ENCODE results near the gene C11orf58.

C11orf58 gene

DNA sequence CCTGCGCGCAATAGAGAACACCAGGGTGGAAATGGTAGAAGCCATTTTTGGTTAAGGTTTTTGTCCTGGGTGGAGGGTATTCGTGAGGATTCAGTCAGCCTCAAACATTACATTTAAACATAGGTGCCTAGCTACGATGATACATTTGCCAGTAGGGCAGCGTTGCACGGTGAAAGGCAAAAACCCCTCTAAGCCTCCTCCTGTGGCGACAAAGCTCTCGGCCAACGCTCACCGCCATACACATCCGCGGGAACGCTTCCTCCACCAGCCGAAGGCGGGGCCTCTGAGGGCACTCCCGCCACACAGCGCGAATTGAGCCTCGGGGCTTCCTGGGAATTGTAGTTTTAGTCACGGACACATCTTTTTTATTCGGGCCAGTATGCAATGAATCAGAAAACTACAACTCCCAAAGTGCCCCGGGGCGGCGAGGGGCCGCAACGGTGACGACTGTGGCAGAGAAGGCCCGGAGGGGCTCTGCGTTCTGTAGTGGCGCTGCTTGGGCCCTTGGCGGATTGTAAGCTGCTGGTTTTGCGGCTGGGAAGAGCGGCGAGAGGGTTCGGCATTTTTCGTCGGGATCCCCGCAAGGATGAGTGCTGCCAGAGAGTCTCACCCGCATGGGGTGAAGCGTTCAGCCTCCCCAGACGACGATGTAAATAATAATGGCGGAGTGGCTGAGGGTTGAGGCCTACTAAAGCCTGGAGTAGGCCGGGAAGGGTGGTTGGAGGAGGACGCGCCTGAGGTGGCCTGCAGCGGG lies at the start of gene C11orf58:
Gene C11orf58 (plus strand): TSS at position 455 of the 754 bp plus-strand sequence. CDS start 132 bp downstream, at position 587.
- DNase-seq (ENCODE audit: low read depth in 4 of 4, low spot score in 1 of 4) = peak; percentile 79 to 88 (median 87)

DNA sequence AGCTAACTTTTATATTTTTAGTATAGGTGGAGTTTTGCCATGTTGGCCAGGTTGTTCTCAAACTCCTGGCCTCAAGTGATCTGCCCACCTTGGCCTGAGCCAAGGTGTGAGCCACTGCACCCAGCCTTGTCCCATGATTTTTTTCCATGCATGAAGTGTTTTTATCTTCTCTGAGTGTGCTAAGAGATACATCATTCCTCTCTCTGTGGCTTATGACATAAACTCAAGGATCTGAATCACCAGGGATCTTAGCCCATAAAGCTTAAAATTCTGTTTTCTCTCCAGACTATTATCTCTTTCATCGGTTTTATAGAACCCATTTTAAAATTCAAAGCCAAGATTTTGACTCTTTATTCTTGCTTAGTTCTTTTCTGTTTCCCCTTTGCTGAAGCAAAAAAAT lies 48.4 kb upstream of the C11orf58 start:
- no peak for DNase-seq (ENCODE audit: low read depth in 4 of 4, low spot score in 1 of 4)

DNA sequence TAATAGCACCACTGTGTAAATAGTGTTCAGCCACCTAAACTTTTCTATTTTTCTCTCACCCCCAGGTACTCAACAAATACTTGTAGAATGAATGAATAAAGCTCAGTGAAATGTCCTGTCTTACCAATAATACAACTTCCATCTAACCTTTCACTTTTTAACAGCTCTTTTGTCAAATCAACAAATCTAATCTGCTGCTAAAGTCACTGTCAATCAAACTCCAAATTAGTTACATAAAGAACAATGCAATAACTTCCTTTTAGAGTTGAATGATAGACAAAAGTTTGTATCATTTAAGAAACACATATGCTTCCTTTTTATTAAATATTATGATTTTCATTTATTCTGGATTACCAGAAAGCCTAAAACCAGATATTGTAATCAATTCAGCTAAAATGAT lies 34.7 kb upstream of the C11orf58 start:
- DNase-seq (ENCODE audit: low read depth in 4 of 4, low spot score in 1 of 4) = no peak

DNA sequence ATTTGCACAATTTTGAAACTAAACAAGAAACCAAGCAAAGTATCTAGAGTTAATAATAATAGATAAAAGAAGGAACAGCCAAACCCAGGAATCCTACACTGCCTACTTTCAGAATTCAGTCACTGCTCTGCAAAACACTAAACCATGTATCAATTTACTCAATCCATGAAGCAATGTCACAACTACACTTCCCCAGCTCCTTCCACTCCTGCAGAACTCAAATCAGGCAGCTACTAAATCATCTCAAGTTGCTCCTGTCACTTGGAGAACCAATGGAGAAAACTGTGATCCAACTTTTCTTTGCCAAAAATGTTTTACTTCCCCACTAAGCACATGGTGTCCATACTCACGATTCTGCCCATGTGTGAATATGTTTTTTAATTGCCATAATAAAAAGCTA lies 24.9 kb upstream of the C11orf58 start:
- DNase-seq (ENCODE audit: low read depth in 4 of 4, low spot score in 1 of 4) = no peak

DNA sequence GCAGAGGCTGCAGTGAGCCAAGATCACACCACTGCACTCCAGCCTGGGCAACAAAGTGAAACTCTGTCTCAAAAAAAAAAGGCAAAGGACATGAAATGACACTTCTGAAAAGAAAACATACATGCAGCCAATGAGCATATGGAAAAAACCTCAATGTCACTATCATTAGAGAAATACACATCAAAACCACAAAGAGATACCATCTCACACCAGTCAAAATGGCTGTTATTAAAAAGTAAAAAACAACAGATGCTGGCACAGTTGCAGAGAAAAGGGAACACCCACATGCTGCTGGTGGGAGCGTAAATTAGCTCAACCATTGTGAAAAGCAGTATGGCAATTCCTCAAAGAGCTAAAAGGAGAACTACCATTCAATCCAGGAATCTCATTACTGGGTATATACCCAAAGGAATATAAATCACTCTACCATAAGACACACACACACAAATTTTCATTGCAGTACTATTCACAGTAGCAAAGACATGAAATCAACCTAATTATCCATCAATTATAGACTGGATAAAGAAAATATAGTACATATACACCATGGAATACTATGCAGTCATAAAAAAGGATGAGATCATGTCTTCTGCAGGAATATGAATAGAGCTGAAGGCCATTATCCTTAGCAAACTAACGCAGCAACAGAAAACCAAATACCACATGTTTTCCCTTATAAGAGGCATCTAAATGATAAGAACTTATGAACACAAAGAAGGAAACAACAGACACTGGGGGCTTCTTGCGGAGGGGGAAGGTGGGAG lies 15.7 kb upstream of the C11orf58 start:
- no peak for DNase-seq (ENCODE audit: low read depth in 4 of 4, low spot score in 1 of 4)

DNA sequence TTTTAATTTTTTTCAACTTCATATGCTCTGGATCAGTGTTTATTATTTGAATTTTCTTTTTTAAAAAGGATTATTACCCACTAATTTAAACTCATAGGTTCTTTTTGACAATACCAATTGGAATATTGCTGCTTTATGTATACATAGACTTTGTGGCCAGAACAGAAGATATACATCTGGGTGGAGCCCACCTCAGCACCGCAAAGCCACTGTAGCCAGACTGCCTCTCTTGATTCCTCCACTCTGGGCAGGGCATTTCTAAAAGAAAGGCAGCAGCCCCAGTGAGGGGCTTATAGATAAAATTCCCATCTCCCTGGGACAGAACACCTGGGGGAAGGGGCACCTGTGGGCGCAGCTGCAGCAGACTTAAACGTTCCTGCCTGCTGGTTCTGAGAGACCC lies 10.6 kb upstream of the C11orf58 start:
- DNase-seq (ENCODE audit: low read depth in 4 of 4, low spot score in 1 of 4) = no peak

DNA sequence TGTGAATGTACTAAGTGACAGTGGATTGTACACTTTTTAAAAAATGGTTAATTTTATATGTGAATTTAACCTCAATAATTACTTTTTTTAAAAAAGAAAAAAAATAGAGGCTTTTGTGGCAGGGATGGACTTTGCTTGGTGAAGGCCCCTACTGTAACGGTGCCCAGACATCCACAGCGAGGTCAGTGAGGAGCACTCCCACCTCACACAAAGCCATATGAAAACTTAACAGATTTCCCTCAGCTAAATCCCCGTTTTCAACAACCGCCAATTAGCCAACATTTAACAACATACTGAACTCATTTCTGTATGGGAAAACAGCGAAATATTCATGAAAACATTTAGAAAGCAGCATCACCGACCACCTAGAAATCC lies 642 bp upstream of the C11orf58 start:
- DNase-seq (ENCODE audit: low read depth in 4 of 4, low spot score in 1 of 4) = no peak

DNA sequence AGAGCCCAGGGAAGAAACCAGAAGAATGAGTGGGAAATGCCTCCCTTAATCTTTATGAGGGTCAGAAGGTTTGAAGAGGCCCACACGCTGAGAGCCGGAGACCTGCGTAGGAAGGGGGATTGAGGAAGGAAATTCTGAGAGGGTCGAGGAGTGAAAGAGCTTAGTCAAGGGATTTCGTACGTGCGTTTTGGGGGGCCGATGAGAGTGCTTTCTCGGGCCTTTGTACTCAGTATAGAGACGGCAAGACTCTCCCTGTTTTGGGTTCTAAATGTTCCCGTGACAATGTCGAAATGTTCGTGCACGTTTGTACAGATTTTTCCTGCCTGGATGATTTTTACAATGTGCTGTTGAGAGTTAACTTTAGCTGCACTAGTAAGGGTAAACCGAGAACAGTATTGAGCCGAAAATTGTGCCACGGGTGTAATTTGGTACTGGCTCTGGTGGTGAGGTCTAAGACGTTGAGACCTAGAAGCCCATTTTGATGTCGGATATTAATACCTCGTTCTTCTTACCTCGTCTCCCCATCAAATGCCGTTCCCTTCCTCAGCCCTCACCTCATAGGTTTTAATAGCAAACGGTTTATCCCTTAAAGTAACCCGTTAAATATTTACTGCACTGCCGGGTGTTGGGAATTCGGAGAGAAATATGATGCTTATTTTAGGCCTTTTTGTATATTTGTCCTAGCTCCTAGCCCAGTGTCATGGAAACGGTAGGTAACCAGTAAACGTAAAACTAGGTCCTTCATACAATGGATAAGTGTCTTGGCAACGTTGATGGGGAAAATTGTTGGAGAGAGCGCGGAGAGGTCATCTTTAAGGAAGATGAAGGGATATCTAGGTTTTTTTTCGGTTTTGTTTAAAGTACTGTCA lies 734 bp downstream of the C11orf58 start:
- DNase-seq (ENCODE audit: low read depth in 4 of 4, low spot score in 1 of 4) = peak in 2 of 4 experiments; percentile 6 to 20

DNA sequence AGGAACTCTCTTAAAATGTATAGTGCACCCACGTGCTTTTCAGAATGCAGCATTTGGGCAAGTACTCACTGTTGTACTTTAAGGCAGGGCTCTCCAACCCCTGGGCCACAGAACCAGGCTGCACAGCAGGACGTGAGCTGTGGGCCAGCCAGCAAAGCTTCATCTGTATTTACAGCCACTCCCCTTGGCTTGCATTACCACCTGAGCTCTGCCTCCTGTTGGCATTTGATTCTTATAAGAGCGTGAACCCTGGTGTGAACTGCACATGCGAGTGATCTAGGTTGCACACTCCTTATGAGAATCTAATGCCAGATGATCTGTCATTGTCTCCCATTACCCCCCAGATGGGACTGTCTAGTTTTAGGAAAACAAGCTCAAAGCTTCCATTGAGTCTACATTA lies 3.0 kb downstream of the C11orf58 start:
- DNase-seq (ENCODE audit: low read depth in 4 of 4, low spot score in 1 of 4) = no peak

DNA sequence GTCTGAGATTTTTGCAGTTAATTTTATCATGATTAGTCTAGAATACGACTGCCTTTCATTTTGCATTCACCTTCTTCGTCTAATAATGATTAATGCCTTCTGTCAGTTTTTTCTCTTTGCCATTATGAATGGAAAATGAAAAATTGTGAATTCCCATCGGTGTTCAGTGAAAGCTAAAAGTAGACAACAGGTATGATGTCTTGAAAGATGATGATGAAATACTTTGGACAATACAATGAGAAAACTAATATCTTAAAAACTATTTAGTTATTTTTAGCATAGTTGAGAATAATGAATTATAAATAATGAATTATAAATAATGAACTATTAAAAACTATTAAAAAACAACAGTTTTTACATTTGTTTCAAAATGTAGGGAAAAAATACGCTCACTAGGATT lies 5.0 kb downstream of the C11orf58 start:
- no peak for DNase-seq (ENCODE audit: low read depth in 4 of 4, low spot score in 1 of 4)

DNA sequence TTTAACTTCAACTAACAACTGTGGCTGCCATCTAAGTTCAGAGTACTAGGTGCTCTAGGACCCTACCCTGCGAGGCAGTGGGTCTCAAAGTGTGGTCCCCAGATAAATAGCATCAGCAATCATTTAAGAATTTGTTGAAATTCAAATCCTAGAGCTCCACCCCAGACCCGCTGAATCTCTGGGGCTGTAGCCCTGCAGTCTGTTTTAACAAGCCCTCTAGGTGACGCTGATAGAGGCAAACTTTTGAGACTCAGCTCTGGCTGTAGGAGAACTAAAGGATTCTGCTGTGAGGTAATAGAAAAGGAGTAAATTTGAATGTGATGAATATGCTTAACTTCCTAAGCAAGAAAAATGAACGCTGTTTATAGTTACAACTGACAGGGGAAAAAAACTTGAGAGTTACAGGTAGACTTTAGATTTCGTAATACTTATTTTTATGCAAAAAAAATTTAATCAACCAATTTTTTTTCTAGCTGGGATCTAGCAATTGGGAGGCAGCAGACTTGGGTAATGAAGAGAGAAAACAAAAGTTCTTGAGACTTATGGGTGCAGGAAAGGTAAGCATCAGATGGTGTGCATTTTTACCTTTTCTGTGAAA lies 5.8 kb downstream of the C11orf58 start:
- DNase-seq (ENCODE audit: low read depth in 4 of 4, low spot score in 1 of 4) = no peak

DNA sequence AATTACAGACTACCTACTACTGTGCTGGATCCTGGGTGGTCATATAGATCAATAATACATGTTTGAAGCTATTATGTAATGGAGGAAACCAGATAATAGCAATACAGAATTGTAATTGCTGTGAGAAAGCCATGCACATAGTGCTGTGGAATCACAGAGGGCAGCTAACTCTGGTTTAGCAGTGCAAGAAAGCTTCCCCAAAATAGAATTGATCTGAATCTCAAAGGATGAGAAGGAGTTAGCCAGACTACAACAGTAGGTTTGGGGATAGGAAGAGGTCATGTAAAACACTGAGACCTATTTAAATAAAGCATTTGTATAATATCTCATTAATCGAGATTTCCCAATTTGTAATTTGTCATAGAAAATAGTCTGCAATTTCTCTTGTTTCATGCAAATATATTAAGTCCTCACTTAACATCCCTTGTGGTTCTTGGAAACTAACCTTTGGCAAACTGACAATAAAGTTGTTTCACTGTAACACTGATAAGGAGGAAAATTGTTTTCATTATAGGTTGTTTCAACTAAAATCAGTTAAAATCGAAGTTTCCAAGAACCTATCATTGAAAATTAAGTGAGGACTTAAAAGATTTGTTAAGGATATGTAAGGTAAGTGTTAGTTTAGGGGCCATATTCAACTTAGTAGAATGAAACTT lies 7.6 kb downstream of the C11orf58 start:
- no peak for DNase-seq (ENCODE audit: low read depth in 4 of 4, low spot score in 1 of 4)

DNA sequence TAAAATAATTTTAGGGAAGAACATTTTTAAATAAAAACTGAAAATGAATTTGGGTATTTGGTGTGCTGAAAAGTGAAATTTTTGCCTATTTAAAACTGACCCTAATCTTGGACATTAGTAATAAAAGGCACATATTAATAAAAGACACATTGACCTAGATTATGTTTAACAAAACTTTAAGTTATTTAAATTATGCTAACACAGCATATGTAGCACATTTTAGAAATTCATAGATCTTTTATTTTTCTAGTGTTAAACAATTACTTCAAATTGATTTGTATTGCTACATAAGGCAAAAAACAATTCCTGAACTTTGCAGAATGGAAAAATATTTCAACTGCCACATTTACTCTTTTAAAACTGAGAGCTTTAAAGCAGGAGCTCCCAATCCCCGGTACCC lies 10.6 kb downstream of the C11orf58 start:
- DNase-seq (ENCODE audit: low read depth in 4 of 4, low spot score in 1 of 4) = no peak

DNA sequence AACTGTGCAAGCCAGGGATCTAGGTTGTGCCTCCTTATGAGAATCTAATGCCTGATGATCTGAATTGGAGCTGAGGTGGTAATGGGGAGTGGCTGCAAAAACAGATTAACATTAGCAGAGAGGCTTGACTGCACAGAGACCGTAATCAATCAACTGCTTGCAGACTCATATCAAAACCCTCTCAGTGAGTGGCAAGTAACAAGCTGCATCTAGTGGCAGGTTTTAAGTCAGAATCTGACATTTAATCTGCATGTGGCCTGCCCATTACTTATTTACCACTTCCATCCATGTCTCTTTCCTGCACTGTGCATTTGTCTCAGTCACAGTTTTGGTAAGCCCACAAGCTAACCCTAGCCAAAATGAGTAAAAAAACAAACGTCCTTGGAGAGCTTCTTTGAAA lies 11.2 kb downstream of the C11orf58 start:
- no peak for DNase-seq (ENCODE audit: low read depth in 4 of 4, low spot score in 1 of 4)

DNA sequence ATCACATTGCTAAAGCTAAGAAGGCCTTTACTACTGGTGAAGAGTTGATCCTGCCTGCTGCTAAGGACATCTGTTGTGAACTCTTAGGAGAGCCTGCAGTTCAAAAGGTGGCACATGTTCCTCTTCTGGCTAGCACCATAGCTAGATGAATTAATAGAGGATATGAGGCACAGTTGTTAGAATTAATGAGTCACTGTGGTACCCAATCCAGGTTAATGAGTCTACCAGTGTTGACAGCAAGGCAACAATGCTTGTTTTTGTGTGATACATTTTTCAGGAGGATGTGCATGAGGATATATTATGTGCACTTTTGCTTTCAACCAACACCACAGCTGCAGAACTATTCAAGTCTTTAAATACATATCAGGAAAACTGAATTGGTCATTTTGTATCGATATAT lies 12.0 kb downstream of the C11orf58 start:
- DNase-seq (ENCODE audit: low read depth in 4 of 4, low spot score in 1 of 4) = no peak

DNA sequence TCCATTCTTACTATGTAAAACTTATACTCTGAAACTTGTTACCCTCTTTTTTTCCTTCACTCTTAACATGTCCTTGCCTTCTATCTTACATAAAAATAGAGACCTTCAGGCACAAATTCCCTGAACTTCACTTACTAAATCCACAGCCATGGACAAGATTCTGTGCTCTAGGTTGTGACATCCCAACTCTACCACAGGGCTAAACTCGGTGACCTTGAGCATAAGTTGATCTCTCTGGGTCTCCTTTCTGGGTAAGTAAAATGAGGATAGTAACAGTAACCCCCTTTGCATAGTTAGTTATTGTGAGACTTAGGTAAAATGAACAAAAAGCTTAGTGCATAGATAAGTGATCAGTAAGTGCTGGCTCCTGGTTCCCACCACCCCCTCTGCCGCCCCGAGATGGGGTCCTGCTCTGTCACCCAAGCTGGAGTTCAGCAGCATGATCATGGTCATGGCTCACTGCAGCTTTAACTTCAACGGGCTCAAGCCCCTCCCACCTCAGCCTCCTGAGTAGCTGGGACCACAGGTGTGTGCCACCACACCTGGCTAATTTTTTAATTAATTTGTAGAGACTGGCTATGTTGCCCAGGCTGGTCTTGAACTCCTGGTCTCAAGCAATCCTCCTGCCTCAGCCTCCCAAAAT lies 20.1 kb downstream of the C11orf58 start:
- no peak for DNase-seq (ENCODE audit: low read depth in 4 of 4, low spot score in 1 of 4)

DNA sequence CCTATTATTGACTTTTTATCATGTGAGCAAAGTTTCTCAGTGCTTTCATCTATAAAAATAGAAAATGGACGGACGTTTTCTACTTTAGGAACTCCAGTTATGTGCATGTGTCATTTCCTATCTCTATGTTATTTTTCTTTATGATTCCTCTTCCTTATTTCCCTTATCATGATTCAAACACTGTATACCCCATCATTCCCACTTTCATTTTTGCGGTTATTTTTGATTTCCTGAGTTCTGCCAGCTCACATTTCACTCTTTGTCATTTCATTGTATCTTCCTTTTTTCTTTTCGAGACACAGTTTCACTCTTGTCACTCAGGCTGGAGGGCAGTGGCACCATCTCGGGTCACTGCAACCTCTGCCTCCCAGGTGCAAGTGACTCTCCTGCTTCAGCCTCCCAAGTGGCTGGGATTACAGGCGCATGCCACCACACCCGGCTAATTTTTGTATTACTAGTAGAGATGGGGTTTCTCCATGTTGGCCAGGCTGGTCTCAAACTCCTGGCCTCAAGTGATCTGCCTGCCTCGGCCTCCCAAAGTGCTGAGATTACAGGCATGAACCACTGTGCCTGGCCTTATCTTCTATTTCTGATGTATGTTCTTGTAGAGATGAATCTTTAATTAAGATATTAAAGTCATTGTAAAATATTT lies 21.5 kb downstream of the C11orf58 start:
- no peak for DNase-seq (ENCODE audit: low read depth in 4 of 4, low spot score in 1 of 4)

DNA sequence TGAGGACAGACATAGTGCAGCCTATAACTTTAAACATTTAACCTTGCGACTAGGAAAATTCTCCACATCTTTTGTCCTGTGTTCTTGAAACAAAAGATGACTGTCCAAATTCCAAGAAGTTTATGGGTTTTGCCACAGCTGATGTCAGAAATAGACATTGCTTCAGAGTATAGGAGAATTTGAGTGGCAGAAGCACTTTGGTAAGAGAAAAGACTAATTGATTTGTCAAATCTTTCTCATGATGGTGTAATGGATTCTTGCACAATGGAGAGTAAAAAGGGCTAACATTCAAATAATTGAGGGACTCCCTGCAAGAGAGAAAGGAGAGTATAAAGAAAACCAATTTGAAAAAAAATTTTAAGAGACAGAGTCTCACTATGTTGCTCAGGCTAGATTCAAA lies 25.3 kb downstream of the C11orf58 start:
- no peak for DNase-seq (ENCODE audit: low read depth in 4 of 4, low spot score in 1 of 4)

DNA sequence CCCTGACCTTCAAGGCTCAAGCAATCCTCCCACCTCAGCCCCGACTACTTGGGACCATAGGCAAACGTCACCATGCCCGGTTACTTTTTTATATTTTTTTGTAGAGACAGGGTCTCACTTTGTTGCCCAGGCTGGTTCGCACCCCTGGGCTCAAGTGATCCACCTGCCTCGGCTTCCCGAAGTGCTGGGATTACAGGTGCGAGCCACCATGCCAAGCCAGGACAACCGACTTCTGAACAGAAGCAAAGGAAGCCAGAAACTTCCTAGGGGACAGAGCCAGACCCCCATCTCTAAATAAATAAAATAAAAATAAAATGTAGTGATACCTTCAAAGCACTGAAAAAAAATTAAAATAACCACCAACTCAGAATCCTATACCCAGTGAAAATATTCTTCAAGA lies 26.4 kb downstream of the C11orf58 start:
- no peak for DNase-seq (ENCODE audit: low read depth in 4 of 4, low spot score in 1 of 4)

DNA sequence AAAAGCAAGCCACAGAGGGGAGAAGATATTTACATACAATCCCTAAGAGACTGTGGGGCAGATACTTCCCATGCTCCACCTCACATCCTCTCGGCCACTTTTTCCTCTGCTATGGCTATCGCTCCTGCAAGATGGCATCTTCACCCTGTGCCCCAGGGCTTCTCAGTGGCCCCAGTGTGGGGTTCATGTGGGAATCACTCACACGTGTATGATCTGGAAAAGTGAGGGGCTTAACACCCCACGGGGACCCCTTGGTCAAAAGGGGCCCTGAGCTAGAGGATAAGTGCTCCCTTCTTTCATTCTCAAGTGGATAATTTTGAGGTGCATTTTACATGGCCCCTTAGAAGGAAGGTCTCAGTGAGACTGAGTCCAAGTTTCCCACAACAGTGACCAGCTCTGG lies 28.7 kb downstream of the C11orf58 start:
- no peak for DNase-seq (ENCODE audit: low read depth in 4 of 4, low spot score in 1 of 4)
